IMR-90 (cell line): Measurements from ENCODE around the gene SURF4.
A peak's percentile ranks its signal among the peaks of the same experiment; 100 is the strongest.

Source experiments
- BHLHE40 ChIP-seq: fragments of 150-350 bp; IDR thresholded peaks from 2 replicates; pipeline ENCODE4 v1.6.1; 2016; ENCODE audit warnings: mild to moderate bottlenecking, low read depth, low read length
- CEBPB ChIP-seq: IDR thresholded peaks from 2 replicates; pipeline ENCODE4 v1.6.1; 2012; ENCODE audit warnings: low read depth, low read length, improper control_type of control experiment
- CTCF ChIP-seq: conservative IDR thresholded peaks from 2 replicates; pipeline ENCODE4 v1.5.1; 2012; ENCODE audit warnings: mild to moderate bottlenecking, low read depth, low read length, improper control_type of control experiment
- MAFK ChIP-seq: IDR thresholded peaks from 2 replicates; pipeline ENCODE4 v1.6.1; 2012; ENCODE audit warnings: low read depth, low read length, improper control_type of control experiment
- MXI1 ChIP-seq: IDR thresholded peaks from 2 replicates; pipeline ENCODE4 v1.6.1; 2012; ENCODE audit warnings: low read depth, mild to moderate bottlenecking, low read length, moderate library complexity, borderline replicate concordance
- POLR2A ChIP-seq: IDR thresholded peaks from 2 replicates; pipeline ENCODE4 v1.6.1; 2012; ENCODE audit warnings: mild to moderate bottlenecking, low read depth, low read length
- RAD21 ChIP-seq: IDR thresholded peaks from 2 replicates; pipeline ENCODE4 v1.6.1; 2012; ENCODE audit warnings: low read length, improper control_type of control experiment
- RCOR1 ChIP-seq: IDR thresholded peaks from 2 replicates; pipeline ENCODE4 v1.6.1; 2012; ENCODE audit warnings: mild to moderate bottlenecking, low read length, improper control_type of control experiment; ENCODE audit not compliant: insufficient replicate concordance
- RFX5 ChIP-seq: IDR thresholded peaks from 2 replicates; pipeline ENCODE4 v1.8.0; 2012; ENCODE audit warnings: low read depth, mild to moderate bottlenecking, low read length, moderate library complexity
- USF2 ChIP-seq: fragments of 150-350 bp; IDR thresholded peaks from 2 replicates; pipeline ENCODE4 v1.6.1; 2017; ENCODE audit warnings: mild to moderate bottlenecking, antibody characterized with exemption, low read length, low read depth

- TF ChIP-seq CTCF (peak; percentile 42), RCOR1 (no peak), CEBPB (no peak), USF2 (no peak), POLR2A (no peak), MXI1 (no peak), RAD21 (peak; percentile 28; the same call in 1 of the 2 replicates), RFX5 (no peak), MAFK (no peak), BHLHE40 (no peak)
Measured at GRCh38 chr9:133396952-133397351, 21.1 kb upstream of the SURF4 start.
